ENCODE data around the gene PPARD. TPM values are rescaled to one million over a fixed set of nuclear protein-coding genes. Genes with fewer than 3 reads are reported as not detected.
"Not testable (repeated sequence)": the region's sequence is repeated elsewhere in the genome, so short reads cannot be mapped to it uniquely, and the experiment has no call there.

The PPARD gene
- total and polyA plus RNA-seq, 8 donors: 21.0 to 28.4 (median 23.9) TPM

GRCh38 chr6:35388030-35388429 is 45.7 kb downstream of the PPARD start:
- ATAC-seq: no peak
- no peaks in the 10 kb centered on the region for H3K9me3 ChIP-seq
- no peak for TF ChIP-seq CTCF (IDR thresholded peaks at IDR 0.05)
- peaks cover 9 to 15% of the 10 kb centered on the region in 2 donors for H3K4me1 ChIP-seq
- no peak overlapping the region for H3K4me3 ChIP-seq
- no peak for DNase-seq
- intact Hi-C loops (cut with DNase I): no loop called here
- no peaks in the 10 kb centered on the region for H3K36me3 ChIP-seq
- no peak overlapping the region for H3K27ac ChIP-seq
- no peaks in the 10 kb centered on the region for H3K27me3 ChIP-seq

- TF ChIP-seq CTCF (IDR thresholded peaks at IDR 0.05): no peak
- intact Hi-C loops (cut with DNase I): no loop called here
- no peaks in the 10 kb centered on the region for H3K9me3 ChIP-seq
- H3K4me3 ChIP-seq: no peak overlapping the region
- H3K27me3 ChIP-seq: no peaks in the 10 kb centered on the region
- peaks cover 9 to 15% of the 10 kb centered on the region in 2 donors for H3K4me1 ChIP-seq
- DNase-seq (no peak), ATAC-seq (no peak)
- no peak overlapping the region for H3K27ac ChIP-seq
- H3K36me3 ChIP-seq: no peaks in the 10 kb centered on the region
Observed at GRCh38 chr6:35388772-35389352, 46.5 kb downstream of the PPARD start.

GRCh38 chr6:35389386-35389785 is 47.0 kb downstream of the PPARD start:
- H3K9me3 ChIP-seq; H3K27ac ChIP-seq; H3K27me3 ChIP-seq; ATAC-seq; intact Hi-C loops (cut with DNase I); DNase-seq; H3K4me3 ChIP-seq; H3K36me3 ChIP-seq: not testable (repeated sequence)
- H3K4me1 ChIP-seq: peaks cover 9 to 15% of the 10 kb centered on the region in 2 donors

- peak overlapping the region; percentile 46 to 59 for H3K27ac ChIP-seq
- no peak overlapping the region for H3K4me3 ChIP-seq
- no peaks in the 10 kb centered on the region for H3K9me3 ChIP-seq
- DNase-seq (no peak), ATAC-seq (peak; percentile 60)
- TF ChIP-seq CTCF (IDR thresholded peaks at IDR 0.05): no peak
- H3K4me1 ChIP-seq: peaks cover 9 to 15% of the 10 kb centered on the region in 2 donors
- intact Hi-C loops (cut with DNase I): no loop called here
- H3K27me3 ChIP-seq: no peaks in the 10 kb centered on the region
- no peaks in the 10 kb centered on the region for H3K36me3 ChIP-seq
Observed at GRCh38 chr6:35391240-35391968, 49.0 kb downstream of the PPARD start.

GRCh38 chr6:35392111-35392702 is 49.8 kb downstream of the PPARD start:
- DNase-seq (peak in 3 of 4 donors; percentile 55 to 85 (median 80)), ATAC-seq (peak; percentile 90)
- Histone ChIP-seq H3K4me1 (peaks cover 9 to 15% of the 10 kb centered on the region in 2 donors), H3K27ac (peak overlapping the region; percentile 46 to 59), H3K36me3 (no peaks in the 10 kb centered on the region), H3K9me3 (no peaks in the 10 kb centered on the region), H3K27me3 (no peaks in the 10 kb centered on the region), H3K4me3 (no peak overlapping the region)
- no peak for TF ChIP-seq CTCF (IDR thresholded peaks at IDR 0.05)
- intact Hi-C loops (cut with DNase I): no loop called here
